ENCODE data around the gene IKZF1.

The IKZF1 gene

GRCh38 chr7:50304129-50304910 lies at the start of gene IKZF1:
Gene IKZF1, plus strand, starts transcription at chr7:50304716. Its CDS starts 14,346 bp downstream, at chr7:50319062.
- peak; percentile 53 to 60 for DNase-seq

DNA sequence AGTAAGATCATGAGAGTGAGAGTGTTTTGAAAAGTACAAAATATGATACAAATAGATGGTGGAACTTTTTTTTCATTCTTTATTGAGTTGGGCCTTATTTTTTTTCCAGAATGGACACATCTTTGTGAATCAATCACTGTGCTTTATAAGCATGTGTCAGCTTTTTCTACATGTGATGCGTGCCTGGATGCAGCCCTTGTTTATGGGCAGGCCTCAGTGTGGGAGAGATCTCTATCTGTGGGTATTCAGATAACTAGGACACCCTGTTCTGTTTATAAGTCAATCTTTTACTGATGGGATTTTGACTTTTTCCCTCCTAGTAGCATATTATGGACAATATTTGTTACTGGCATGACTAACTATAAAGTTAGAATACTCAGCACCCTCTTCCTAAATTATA lies 42.9 kb upstream of the IKZF1 start:
- DNase-seq, result no peak

DNA sequence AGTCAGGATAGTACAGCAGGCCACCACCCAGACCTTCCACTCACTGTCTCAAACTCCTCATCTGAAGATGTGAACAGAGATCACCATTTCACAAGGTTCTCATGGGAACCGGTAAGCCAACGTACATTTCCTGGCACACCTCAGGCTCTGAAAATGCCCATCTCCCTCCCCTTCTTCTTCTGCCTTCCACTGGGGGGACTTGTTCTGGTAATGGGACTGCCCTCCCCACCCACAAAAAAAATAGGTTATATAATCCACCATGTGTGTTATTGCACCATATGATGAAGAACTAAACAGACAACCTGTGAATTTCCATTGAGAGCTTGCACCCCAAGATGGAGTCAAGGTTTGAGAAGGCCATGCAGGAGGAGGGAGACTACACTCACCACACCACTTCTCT lies 42.1 kb upstream of the IKZF1 start:
- DNase-seq, result no peak

- no peak for DNase-seq
These were observed 41.4 kb upstream of the IKZF1 start for GRCh38 chr7:50262916-50263690.

DNA sequence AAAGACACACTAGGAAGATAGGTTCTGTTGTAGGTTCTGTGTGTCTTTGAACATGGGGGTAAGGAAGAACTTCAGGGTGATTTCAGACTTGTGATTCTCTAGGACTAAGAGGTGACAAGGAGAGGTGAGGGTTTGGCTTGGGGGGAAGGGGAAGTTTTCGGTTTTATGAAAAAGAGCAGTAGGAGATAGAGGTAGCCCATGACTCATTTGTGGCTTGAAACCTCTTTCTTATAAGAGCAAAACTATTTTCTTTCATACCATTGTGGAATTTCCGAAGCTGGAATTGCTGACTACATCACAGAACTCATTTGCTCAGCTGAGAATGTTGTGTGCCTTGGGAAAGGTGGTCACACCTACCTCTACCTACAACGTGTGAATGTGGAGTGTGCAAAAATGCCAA lies 39.6 kb upstream of the IKZF1 start:
- DNase-seq, result no peak

- DNase-seq, result no peak
These were observed 38.4 kb upstream of the IKZF1 start for GRCh38 chr7:50265968-50266634.

DNA sequence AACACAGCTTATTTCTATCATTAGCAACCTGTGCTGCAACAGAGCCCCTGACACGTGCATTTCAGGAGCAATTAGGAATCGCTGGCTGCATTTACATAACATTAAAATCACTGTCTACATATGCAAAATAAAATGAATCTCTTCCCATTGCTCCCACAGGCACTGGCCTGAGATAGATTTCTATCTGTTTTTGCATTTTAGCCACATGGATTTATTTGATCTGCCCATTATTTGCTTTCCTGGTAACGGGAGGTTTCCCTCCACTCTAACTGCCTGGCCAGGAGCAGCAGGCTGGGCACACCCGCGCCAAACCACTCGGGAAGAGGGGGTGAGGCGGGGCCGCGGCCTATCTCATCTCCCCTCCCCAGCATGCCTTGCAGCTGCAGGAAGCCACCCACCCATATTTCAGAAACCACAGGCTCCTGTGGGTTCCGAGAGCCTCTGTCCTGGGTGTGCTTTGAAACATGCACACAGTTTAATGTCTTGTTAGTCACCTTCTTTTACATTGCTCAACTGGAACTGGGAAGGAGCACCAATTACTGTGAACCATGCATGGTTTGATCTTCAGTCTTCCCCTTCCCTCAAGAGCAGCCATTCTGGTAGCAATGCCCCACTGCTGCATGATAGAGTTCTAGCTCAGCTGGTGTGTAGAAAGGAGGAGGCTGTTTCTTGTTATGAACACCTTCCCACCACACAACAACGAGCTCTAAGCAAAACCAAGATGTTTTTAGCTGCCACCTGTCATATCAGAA lies 37.7 kb upstream of the IKZF1 start:
- DNase-seq, result peak; percentile 60 to 64

- no peak for DNase-seq
These were observed 36.9 kb upstream of the IKZF1 start for GRCh38 chr7:50267525-50268041.

GRCh38 chr7:50268223-50268622 lies 36.3 kb upstream of the IKZF1 start:
- DNase-seq, result no peak

DNA sequence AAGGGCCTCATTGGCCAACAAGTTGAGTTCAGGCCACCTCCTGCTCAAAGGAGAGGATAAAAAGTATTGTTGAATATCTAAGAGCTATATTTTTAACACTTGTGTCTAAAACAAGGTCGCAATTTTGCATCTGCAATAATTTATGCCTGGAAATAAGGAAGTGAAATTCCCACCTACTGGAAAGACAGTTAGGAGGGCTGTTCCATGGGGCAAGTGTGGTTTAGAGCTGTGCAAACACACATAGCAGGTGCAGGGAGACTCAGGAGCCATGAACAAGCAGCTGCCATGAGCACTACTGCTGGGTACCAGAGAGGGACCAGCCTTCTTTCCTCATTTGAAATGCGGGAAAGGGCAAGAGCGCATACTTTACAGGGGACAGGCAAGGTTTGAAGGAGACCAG lies 35.5 kb upstream of the IKZF1 start:
- no peak for DNase-seq

DNA sequence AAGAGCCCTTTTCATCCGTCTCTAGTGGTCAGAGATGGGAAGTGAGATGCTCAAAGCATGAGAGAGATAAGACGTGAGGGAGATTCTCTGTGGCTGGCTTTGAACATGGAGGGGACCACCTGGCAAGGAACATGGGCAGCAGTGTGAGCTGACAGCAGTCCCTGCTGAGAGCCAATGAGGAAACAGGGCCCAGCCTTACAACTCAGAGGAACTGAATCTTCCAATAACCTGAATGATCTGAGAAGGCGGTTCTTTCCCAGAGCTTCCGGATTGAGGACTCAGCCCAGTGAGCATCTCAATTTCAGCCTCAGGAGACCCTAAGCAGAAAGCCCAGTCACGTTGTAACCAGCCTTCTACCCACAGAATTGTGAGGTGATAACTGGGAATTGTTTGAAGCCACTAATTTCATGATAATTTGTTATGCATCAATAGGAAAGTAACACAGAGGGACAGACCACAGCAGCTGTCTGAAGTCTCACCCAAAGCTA lies 33.9 kb upstream of the IKZF1 start:
- no peak for DNase-seq

DNA sequence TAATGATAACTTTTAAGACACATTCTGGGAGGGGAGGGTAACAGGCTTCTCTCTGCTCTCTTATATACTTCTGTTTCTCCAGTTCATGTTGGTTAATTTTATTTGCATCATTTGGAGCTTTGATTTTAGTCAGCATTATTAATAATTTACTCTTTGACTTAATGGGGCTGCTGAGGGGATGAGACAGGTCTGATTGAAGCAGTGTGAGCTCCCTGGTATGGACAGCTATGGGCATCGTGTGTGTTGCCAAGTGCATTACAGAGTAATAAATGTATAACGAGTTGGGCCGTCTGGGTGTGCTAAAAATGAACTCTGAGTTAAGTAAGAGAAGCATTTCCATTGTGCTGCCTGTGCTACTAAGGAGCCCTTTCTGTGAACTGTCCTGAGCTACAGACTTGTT lies 31.7 kb upstream of the IKZF1 start:
- no peak for DNase-seq

GRCh38 chr7:50273301-50273700 lies 31.2 kb upstream of the IKZF1 start:
- DNase-seq, result no peak

GRCh38 chr7:50273870-50274269 lies 30.6 kb upstream of the IKZF1 start:
- no peak for DNase-seq

DNA sequence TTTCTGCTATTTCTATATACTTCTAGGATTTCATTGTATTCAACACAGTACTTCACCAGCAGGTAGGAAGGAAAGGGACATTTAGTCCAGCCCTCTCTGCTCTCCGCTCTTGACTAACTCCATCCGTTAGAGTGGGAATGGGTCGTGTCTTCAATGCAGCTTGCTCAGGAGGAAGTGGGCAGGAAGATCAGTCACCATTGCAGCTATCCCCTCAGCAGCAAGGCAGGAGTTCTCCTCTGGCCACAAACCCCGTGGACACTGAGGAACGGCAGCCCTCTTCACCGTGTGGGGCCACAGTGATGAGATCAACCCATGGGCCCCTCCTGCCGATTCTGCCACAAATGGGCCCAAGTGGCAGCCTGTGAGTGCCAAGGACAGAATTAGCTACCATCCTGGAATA lies 30.2 kb upstream of the IKZF1 start:
- DNase-seq, result no peak

- no peak for DNase-seq
These were observed 29.1 kb upstream of the IKZF1 start for GRCh38 chr7:50275430-50275829.

DNA sequence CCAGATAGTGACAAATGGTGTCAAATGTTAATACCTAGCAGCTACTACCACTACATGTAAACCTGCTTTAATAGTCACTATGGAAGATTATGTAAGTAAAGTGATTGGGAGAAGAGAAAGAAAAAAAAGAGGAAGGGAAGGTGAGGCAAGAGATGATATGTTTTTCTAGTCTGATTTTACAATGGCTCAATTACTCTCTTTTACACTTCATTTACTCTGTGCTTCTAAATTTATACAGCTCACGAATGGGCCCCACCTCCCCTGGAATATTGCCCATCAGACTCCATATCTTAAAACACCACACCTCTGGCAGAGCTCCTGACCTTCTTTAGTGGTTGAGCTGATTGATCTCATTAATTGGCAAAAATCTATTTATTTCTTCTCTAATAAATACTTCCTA lies 28.0 kb upstream of the IKZF1 start:
- DNase-seq, result no peak

- no peak for DNase-seq
These were observed 26.4 kb upstream of the IKZF1 start for GRCh38 chr7:50278120-50278519.

DNA sequence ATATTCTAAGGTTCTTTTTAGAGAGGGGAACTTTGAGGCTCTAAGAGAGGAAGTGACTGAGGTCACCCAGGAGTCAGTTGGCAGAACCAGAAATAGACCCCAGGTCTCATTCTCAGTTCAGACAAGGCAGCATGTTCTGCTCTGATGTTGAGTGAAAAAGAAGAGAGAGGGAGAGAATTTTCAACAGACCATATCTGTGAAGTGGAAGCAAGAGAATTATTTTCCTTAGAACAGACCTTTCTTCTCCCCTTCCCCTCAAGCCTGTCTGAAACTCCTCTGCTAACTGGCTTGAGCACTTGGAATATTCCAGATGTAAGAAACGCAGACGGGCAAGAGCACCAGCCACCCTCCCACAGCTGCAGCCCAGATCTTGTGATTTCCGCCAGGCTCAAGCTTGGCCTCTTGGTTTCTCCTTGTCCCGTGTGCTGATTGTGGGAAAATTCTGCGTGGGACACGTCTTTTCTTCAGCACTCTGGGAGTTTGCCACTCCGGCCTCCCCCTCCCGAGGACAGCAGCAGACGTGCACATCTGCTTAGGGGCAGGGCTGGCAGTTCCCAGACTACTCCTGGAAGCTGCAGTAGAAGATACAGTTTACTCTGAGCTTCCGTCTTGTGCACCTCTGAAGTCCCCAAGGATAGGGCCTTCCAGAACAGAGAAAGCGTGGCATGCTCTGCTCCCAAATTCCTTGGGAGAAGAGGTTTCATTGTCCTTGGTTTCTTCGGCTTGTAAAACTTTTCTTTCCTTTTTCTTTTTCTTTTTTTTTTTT lies 22.7 kb upstream of the IKZF1 start:
- DNase-seq, result no peak

DNA sequence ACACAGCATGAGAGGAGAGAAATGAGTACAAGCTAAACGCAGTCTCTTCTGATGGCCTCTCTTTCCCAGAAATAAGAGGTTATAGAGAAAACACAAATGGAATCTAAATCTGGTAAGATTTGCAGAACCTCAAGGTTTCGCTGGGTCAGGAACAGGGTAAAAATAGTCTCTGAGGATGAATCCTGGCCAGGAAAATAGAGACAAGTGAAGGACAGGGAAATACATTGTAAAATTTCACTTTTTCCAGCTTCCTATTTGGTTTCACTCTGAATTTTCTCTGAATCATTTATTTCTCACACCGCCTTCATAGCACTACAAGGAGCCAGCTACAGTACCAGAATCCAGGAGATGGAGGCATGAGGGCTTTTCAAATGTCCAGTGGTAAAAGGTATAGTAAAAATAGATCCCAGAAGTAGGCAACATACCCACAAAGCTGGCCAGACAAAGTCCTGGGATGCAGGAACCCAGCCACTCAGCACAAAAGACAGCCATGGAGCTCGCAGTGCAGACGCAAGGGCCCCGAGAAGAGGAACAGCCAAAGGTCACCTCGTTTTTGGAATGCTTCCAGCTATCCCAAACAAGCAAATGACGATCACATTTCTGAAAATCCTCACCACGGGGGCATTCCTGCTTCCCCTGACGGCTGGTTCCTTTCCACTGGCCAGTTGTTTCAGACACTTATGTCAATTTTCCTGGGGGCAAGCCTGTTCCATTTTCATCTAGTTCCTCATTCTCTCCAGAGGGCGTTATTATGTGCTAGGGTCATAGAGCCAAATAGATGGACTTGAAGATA lies 21.5 kb upstream of the IKZF1 start:
- DNase-seq, result no peak

- DNase-seq, result no peak
These were observed 20.8 kb upstream of the IKZF1 start for GRCh38 chr7:50283731-50284130.
